HUES48 (cell line): ENCODE measurements around the gene CNTFR.

Experiments used
- H3K27ac ChIP-seq: one replicate; pipeline ENCODE4 v1.7.0; 2013; ENCODE audit warnings: low read depth, low read length, inconsistent platforms
- H3K27me3 ChIP-seq: 2 replicates; pipeline ENCODE4 v1.6.1; 2013; ENCODE audit warnings: mild to moderate bottlenecking, low read length; ENCODE audit not compliant: control insufficient read depth, insufficient read depth
- H3K36me3 ChIP-seq: 2 replicates; pipeline ENCODE4 v1.6.1; 2013; ENCODE audit warnings: low read length; ENCODE audit not compliant: control insufficient read depth, insufficient read depth
- H3K4me1 ChIP-seq: 2 replicates; pipeline ENCODE4 v1.6.1; 2013; ENCODE audit warnings: mild to moderate bottlenecking, low read length; ENCODE audit not compliant: control insufficient read depth, insufficient read depth
- H3K4me3 ChIP-seq: 2 replicates; pipeline ENCODE4 v1.5.1; 2013; ENCODE audit warnings: mild to moderate bottlenecking, low read depth, low read length
- H3K9ac ChIP-seq: 2 replicates; pipeline ENCODE4 v1.6.1; 2013; ENCODE audit warnings: mild to moderate bottlenecking, low read depth, low read length, moderate library complexity
- H3K9me3 ChIP-seq: 2 replicates; pipeline ENCODE4 v1.6.1; 2013; ENCODE audit warnings: low read length; ENCODE audit not compliant: control insufficient read depth, insufficient read depth

Gene CNTFR

GRCh38 chr9:34565856-34566255 lies 23.7 kb downstream of the CNTFR start:
- Histone ChIP-seq H3K9me3 (no peaks in the 10 kb centered on the region), H3K4me1 (peaks cover 21% of the 10 kb centered on the region), H3K27me3 (peaks cover 22% of the 10 kb centered on the region), H3K4me3 (no peak overlapping the region), H3K9ac (no peak overlapping the region), H3K36me3 (no peaks in the 10 kb centered on the region), H3K27ac (no peak overlapping the region)

- Histone ChIP-seq H3K9me3 (no peaks in the 10 kb centered on the region), H3K36me3 (no peaks in the 10 kb centered on the region), H3K27me3 (peaks cover 18% of the 10 kb centered on the region), H3K4me1 (peaks cover 30% of the 10 kb centered on the region), H3K9ac (no peak overlapping the region), H3K27ac (no peak overlapping the region), H3K4me3 (no peak overlapping the region)
These were observed 24.9 kb downstream of the CNTFR start for GRCh38 chr9:34564617-34565016.

- Histone ChIP-seq H3K27me3 (peaks cover 18% of the 10 kb centered on the region), H3K9me3 (no peaks in the 10 kb centered on the region), H3K4me3 (no peak overlapping the region), H3K4me1 (peaks cover 18% of the 10 kb centered on the region; the same call in 1 of the 2 replicates), H3K36me3 (no peaks in the 10 kb centered on the region), H3K9ac (no peak overlapping the region), H3K27ac (no peak overlapping the region)
These were observed 26.3 kb downstream of the CNTFR start for GRCh38 chr9:34563262-34563661.

GRCh38 chr9:34562135-34562745 lies 27.3 kb downstream of the CNTFR start:
- H3K9ac ChIP-seq: no peak overlapping the region
- H3K27me3 ChIP-seq: peaks cover 13% of the 10 kb centered on the region
- peaks cover 17% of the 10 kb centered on the region; the same call in 1 of the 2 replicates for H3K4me1 ChIP-seq
- no peak overlapping the region for H3K4me3 ChIP-seq
- no peak overlapping the region for H3K27ac ChIP-seq
- H3K36me3 ChIP-seq: no peaks in the 10 kb centered on the region
- no peaks in the 10 kb centered on the region for H3K9me3 ChIP-seq

GRCh38 chr9:34560599-34561214 lies 28.8 kb downstream of the CNTFR start:
- H3K36me3 ChIP-seq: no peaks in the 10 kb centered on the region
- H3K4me1 ChIP-seq: peaks cover 10% of the 10 kb centered on the region; the same call in 1 of the 2 replicates
- H3K9me3 ChIP-seq: no peaks in the 10 kb centered on the region
- peaks cover 11% of the 10 kb centered on the region for H3K27me3 ChIP-seq
- H3K27ac ChIP-seq: no peak overlapping the region
- no peak overlapping the region for H3K4me3 ChIP-seq
- no peak overlapping the region for H3K9ac ChIP-seq

- H3K4me3 ChIP-seq: no peak overlapping the region
- no peaks in the 10 kb centered on the region for H3K36me3 ChIP-seq
- no peak overlapping the region for H3K27ac ChIP-seq
- peaks cover 11% of the 10 kb centered on the region for H3K27me3 ChIP-seq
- peaks cover 16% of the 10 kb centered on the region for H3K4me1 ChIP-seq
- no peak overlapping the region for H3K9ac ChIP-seq
- no peaks in the 10 kb centered on the region for H3K9me3 ChIP-seq
These were observed 29.7 kb downstream of the CNTFR start for GRCh38 chr9:34559624-34560455.

- Histone ChIP-seq H3K36me3 (no peaks in the 10 kb centered on the region), H3K27ac (no peak overlapping the region), H3K27me3 (peaks cover 11% of the 10 kb centered on the region; the same call in 1 of the 2 replicates), H3K9me3 (no peaks in the 10 kb centered on the region), H3K9ac (no peak overlapping the region), H3K4me3 (no peak overlapping the region), H3K4me1 (peaks cover 23% of the 10 kb centered on the region)
These were observed 30.5 kb downstream of the CNTFR start for GRCh38 chr9:34558919-34559623.

GRCh38 chr9:34558364-34558763 lies 31.2 kb downstream of the CNTFR start:
- H3K27me3 ChIP-seq: peaks cover 7% of the 10 kb centered on the region; the same call in 1 of the 2 replicates
- H3K4me1 ChIP-seq: peaks cover 23% of the 10 kb centered on the region
- H3K4me3 ChIP-seq: no peak overlapping the region
- H3K36me3 ChIP-seq: no peaks in the 10 kb centered on the region
- H3K27ac ChIP-seq: no peak overlapping the region
- H3K9me3 ChIP-seq: no peaks in the 10 kb centered on the region
- no peak overlapping the region for H3K9ac ChIP-seq

GRCh38 chr9:34557426-34558321 lies 31.9 kb downstream of the CNTFR start:
- peaks cover 23% of the 10 kb centered on the region for H3K4me1 ChIP-seq
- 0 out of 2 replicates have a peak, but pooled peaks cover under 1% of the 10 kb centered on the region for H3K27me3 ChIP-seq
- no peak overlapping the region for H3K27ac ChIP-seq
- no peak overlapping the region for H3K9ac ChIP-seq
- no peaks in the 10 kb centered on the region for H3K9me3 ChIP-seq
- no peak overlapping the region for H3K4me3 ChIP-seq
- H3K36me3 ChIP-seq: no peaks in the 10 kb centered on the region

GRCh38 chr9:34556949-34557348 lies 32.6 kb downstream of the CNTFR start:
- no peaks in the 10 kb centered on the region for H3K9me3 ChIP-seq
- H3K4me1 ChIP-seq: peaks cover 23% of the 10 kb centered on the region
- no peak overlapping the region for H3K9ac ChIP-seq
- no peaks in the 10 kb centered on the region for H3K27me3 ChIP-seq
- no peak overlapping the region for H3K27ac ChIP-seq
- no peaks in the 10 kb centered on the region for H3K36me3 ChIP-seq
- H3K4me3 ChIP-seq: no peak overlapping the region
